HG02981 (cell line): Measurements from ENCODE around the gene MORN1.

Experiments
- ATAC-seq: cut with Tn5 transposase; IDR thresholded peaks from one replicate; pipeline ENCODE4 v1.9.1; 2021; ENCODE audit warnings: mild to moderate bottlenecking, moderate library complexity; ENCODE audit not compliant: unreplicated experiment

The MORN1 gene

GRCh38 chr1:2282556-2283270, 108.6 kb downstream of the MORN1 start:
- ATAC-seq, result no peak

DNA sequence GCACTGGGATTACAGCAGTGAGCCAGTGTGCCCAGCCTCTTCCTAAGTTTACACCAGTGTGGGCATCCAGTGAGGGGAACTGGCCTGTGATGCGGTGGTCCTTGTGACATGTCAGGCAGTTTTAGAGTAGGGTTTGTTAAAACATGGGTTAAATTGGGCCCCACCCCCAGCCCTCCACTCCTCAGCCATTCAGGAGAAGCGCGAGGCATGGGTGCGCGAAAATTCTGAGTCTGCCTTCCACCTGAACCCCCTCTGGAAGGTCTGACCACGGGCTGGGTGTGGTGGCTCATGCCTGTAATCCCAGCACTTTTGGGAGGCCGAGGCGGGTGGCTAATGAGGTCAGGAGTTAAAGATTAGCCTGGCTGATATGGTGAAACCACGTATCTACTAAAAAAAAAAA, 111.5 kb downstream of the MORN1 start:
- no peak for ATAC-seq

DNA sequence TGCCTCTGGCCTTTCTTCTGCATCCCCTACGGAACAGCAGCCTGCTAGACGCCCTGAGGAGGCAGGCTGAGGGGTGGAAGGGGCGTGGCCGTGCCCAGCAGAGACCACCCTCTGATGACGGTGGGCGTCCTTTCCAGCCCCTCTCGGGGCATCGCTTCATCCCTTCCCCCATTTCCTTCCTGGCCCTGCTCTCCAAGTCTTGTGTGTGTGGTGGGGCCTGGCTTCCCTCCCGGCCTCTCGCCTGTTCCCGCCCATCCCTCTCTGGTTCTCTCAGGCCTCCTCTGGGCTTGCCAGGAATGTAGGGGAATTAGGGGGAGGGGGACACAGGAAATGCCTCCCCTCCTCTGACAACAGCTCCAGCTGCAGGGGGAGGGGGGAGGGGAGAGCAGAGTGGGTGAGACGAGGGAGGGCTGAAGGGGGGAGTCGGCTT, 112.1 kb downstream of the MORN1 start:
- ATAC-seq, result no peak

GRCh38 chr1:2278591-2279209, 112.7 kb downstream of the MORN1 start:
- ATAC-seq, result no peak

DNA sequence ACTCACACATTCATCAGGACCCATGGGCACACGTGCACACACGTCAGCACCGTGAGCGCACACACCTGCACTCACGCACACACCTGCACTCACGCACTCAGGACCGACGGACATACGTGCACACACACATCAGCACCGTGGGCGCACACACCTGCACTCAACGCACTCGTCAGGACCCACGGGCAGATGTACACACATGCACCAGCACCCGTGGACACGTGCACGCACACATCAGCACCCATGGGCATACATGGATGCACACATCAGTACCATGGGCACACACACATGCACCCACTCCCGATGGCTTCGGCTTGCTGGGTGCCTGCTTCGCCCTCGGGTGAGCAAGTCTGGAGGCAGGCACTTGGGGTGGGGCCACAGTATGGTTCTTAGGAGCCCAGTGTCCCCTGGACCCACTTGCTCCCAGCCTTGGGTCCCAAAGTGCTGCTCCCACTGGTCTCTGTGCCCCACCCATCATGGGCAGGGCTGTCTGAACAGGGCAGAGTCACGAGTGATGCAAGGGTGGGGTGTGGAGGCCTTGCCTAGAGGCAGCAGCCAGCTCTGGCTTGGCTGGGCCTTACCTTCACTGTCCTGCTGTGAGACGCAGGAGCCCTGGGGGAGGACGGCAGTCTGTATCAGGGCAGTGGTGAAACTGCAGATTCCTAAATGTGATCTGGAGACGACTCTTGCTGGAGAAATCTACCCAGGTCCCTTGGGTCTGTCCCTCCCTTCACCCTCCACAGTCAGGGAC, 113.4 kb downstream of the MORN1 start:
- ATAC-seq, result no peak

GRCh38 chr1:2276803-2277580, 114.4 kb downstream of the MORN1 start:
- no peak for ATAC-seq

- no peak for ATAC-seq
Observed at GRCh38 chr1:2275796-2276536, 115.4 kb downstream of the MORN1 start.

- no peak for ATAC-seq
Observed at GRCh38 chr1:2274929-2275475, 116.4 kb downstream of the MORN1 start.

GRCh38 chr1:2274231-2274928, 117.0 kb downstream of the MORN1 start:
- no peak for ATAC-seq

DNA sequence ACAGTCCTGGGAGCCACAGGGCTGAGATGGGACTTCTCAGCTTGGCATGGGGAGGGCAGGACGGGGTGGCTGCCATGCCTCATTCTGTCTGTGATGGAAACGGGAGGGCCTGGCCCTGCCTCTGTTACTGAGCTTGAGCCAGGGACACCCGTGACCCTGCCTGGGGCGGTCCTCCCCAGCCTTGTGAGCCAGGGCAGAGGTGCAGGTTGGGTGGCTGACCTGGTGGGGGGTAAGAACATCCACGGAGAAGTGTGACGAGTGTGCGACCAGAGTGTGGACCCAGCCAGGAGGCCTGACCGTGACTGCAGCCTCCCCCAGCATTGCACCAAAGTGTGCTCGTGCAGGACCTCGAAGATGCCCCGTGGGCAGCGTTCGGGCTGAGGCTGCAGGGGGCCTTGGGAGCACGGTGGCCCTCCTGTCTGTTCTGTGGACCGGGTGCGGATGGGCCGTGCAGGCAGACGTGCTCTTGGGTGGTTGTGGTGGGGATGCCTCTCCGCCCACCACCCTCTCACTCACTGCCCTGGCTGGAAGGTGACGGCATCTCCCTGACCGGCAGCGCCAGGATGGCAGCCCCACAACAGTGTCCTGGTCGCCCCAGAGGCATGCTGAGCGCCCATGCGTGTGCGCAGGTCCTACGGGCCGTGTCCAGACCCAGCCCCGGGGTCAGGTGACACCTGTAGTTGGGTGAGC, 117.8 kb downstream of the MORN1 start:
- ATAC-seq, result no peak

- no peak for ATAC-seq
Observed at GRCh38 chr1:2272686-2273400, 118.5 kb downstream of the MORN1 start.

DNA sequence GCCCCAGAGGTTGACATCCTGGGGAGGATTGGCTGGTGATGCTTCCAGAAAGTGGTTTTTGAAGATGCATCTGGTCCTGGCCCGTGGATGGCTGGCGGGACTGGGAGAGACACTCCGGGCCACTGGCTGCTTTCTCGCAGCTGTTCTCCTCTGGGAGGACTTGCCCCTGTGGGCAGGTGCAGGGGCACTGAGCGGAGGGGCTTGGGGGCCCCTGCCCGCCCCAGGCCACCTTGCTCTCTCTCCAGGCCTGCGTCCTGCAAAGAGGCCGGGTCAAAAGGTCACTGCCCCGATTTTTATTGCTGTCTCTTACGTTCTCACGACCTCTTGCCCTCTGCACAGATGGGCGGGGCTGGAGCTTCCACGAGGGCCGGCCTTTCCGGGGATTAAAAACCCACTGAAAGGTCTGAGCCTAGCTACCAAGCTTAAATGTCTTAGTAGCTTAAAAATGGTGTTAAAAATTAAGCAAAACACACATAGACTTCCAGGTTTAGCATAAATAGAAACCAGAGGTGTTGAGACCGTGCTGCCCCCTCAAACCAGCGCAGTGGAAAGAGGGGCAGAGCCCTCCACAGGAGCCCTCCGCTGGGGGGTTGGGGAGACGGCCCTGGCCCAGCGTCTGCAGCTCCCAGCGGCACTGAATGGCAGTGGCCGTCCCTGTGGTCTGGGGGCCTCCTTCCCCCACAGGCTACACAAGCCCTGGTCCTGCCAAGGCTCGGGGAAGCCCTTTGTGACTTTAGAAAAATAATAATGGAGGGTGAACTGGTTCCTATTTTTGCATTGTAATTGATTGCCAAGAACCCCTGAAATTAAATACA, 119.3 kb downstream of the MORN1 start:
- no peak for ATAC-seq
